ENCODE results near the gene SLC22A4.

DNA sequence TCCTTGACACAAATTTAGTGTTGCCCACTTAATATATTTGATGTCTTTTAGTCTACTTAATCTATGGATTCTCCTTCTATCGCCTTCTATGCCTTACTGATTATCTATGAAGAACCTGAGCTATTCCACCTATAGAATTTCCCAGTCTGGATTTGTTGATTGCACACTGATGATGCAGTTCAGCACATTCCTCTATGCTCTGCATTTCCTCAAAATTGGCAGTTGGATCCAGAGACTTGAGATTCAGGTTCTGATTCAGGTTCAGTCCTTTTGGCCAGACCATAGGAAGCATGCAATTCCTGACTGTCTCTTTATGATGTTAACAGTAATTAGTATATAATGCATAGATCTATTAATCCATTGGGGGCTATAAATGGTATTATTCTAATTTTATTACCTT lies 89.1 kb downstream of the SLC22A4 start:
- no peak for TF ChIP-seq EZH2 (IDR thresholded peaks at IDR 0.05; ENCODE audit: borderline replicate concordance, insufficient read depth, low read length, poor library complexity, severe bottlenecking)
- TF ChIP-seq, protein P1, sequence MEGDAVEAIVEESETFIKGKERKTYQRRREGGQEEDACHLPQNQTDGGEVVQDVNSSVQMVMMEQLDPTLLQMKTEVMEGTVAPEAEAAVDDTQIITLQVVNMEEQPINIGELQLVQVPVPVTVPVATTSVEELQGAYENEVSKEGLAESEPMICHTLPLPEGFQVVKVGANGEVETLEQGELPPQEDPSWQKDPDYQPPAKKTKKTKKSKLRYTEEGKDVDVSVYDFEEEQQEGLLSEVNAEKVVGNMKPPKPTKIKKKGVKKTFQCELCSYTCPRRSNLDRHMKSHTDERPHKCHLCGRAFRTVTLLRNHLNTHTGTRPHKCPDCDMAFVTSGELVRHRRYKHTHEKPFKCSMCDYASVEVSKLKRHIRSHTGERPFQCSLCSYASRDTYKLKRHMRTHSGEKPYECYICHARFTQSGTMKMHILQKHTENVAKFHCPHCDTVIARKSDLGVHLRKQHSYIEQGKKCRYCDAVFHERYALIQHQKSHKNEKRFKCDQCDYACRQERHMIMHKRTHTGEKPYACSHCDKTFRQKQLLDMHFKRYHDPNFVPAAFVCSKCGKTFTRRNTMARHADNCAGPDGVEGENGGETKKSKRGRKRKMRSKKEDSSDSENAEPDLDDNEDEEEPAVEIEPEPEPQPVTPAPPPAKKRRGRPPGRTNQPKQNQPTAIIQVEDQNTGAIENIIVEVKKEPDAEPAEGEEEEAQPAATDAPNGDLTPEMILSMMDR (IDR thresholded peaks at IDR 0.05; ENCODE audit: poor library complexity, severe bottlenecking) = no peak
- TF ChIP-seq, protein P2, sequence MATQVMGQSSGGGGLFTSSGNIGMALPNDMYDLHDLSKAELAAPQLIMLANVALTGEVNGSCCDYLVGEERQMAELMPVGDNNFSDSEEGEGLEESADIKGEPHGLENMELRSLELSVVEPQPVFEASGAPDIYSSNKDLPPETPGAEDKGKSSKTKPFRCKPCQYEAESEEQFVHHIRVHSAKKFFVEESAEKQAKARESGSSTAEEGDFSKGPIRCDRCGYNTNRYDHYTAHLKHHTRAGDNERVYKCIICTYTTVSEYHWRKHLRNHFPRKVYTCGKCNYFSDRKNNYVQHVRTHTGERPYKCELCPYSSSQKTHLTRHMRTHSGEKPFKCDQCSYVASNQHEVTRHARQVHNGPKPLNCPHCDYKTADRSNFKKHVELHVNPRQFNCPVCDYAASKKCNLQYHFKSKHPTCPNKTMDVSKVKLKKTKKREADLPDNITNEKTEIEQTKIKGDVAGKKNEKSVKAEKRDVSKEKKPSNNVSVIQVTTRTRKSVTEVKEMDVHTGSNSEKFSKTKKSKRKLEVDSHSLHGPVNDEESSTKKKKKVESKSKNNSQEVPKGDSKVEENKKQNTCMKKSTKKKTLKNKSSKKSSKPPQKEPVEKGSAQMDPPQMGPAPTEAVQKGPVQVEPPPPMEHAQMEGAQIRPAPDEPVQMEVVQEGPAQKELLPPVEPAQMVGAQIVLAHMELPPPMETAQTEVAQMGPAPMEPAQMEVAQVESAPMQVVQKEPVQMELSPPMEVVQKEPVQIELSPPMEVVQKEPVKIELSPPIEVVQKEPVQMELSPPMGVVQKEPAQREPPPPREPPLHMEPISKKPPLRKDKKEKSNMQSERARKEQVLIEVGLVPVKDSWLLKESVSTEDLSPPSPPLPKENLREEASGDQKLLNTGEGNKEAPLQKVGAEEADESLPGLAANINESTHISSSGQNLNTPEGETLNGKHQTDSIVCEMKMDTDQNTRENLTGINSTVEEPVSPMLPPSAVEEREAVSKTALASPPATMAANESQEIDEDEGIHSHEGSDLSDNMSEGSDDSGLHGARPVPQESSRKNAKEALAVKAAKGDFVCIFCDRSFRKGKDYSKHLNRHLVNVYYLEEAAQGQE (IDR thresholded peaks at IDR 0.05; ENCODE audit: borderline replicate concordance) = no peak
- TF ChIP-seq POLR2AphosphoS5 (IDR thresholded peaks at IDR 0.05) = no peak
- no peak for TF ChIP-seq EP300 (conservative IDR thresholded peaks at IDR 0.05; ENCODE audit: poor library complexity, severe bottlenecking)
- TF ChIP-seq RAD21 (conservative IDR thresholded peaks at IDR 0.05) = no peak
- TF ChIP-seq SMC3 (conservative IDR thresholded peaks at IDR 0.05; ENCODE audit: poor library complexity) = no peak
